Activated CD4-positive, alpha-beta T cell treated with anti-CD3 and anti-CD28 coated beads for 36 hours (primary cell): ENCODE results near the gene PPT1. TPM values are rescaled to one million over a fixed set of nuclear protein-coding genes. Genes with fewer than 3 reads are reported as not detected.

ENCODE experiments used
- ATAC-seq: fragments of 200-7000 bp; cut with Tn5 transposase; one replicate; pipeline ENCODE4 v1.10.0; 2021; ENCODE audit warnings: mild to moderate bottlenecking, moderate library complexity
- CTCF ChIA-PET: fragments of 350-600 bp; sonication (Branson Sonifier 250); formaldehyde crosslinking; loops from one replicate; lab custom pipeline; 2021; ENCODE audit warnings: antibody characterized with exemption; lab: Charles Lee
- POLR2A ChIA-PET: fragments of 350-600 bp; sonication (Branson Sonifier 250); formaldehyde crosslinking; loops from one replicate; lab custom pipeline; 2021; ENCODE audit warnings: antibody characterized with exemption, inconsistent platforms; lab: Charles Lee
- DNase-seq: peaks from one replicate; pipeline ENCODE4 v3.0.0-alpha.2; 2020
- H3K27ac Mint-ChIP-seq: one replicate; pipeline ENCODE4 v1.8.0; 2021; ENCODE audit warnings: mixed read lengths
- H3K27me3 Mint-ChIP-seq: one replicate; pipeline ENCODE4 v1.8.0; 2021; ENCODE audit warnings: mixed read lengths
- H3K36me3 Mint-ChIP-seq: one replicate; pipeline ENCODE4 v1.8.0; 2021; ENCODE audit warnings: low read depth, mixed read lengths
- H3K4me1 Mint-ChIP-seq: one replicate; pipeline ENCODE4 v1.8.0; 2021; ENCODE audit warnings: mixed read lengths
- H3K4me3 Mint-ChIP-seq: one replicate; pipeline ENCODE4 v1.8.0; 2021; ENCODE audit warnings: mild to moderate bottlenecking, moderate library complexity, mixed read lengths
- H3K9me3 Mint-ChIP-seq: one replicate; pipeline ENCODE4 v1.8.0; 2021; ENCODE audit warnings: low read depth, mixed read lengths
- intact Hi-C, 2 experiments: fragments of 100-400 bp; cut with DNase I in 1 of 2; cut with micrococcal nuclease in 1 of 2; formaldehyde crosslinking; loops; one replicate each; pipeline versions ENCODE4 v1.14.2 to v1.15.1; 2022 to 2024; cut with DNase I, micrococcal nuclease
- total RNA-seq, 2 experiments: library from RNA; stranded (reverse); gene quantifications; one replicate each; pipeline ENCODE4 v1.2.3, GENCODE V29; 2021

PPT1 gene
- 10 to 100 TPM; 75.4 to 77.4 TPM for total RNA-seq

GRCh38 chr1:40096977-40097782, at the start of gene PPT1:
Gene PPT1, minus strand, starts transcription at chr1:40097252. Its CDS starts 14 bp downstream, at chr1:40097238.
- CTCF ChIA-PET: interaction anchor here (1.2 to 1.6 kb wide), 2 partner anchors 56 to 307 kb away, joined by 3 read pairs; no protein-coding TSS in a partner anchor
- intact Hi-C loops: loop anchor here in 1 of 2 experiments (1.0 to 2.0 kb wide), 3 partner anchors 56 to 218 kb away; partner anchors contain the start of genes CAP1 and RLF

GRCh38 chr1:40143891-40144575, 47.0 kb upstream of the PPT1 start:
- no peaks in the 10 kb centered on the region for H3K9me3 Mint-ChIP-seq
- no peak overlapping the region for H3K4me3 Mint-ChIP-seq
- intact Hi-C loops: loop anchor here (1.0 to 5.0 kb wide), 8 partner anchors 171 to 808 kb away; partner anchors contain the start of gene RIMS3 (in 1 of the 2)
- no peak overlapping the region for H3K27ac Mint-ChIP-seq
- peak; percentile 67 for DNase-seq
- peak; percentile 86 for ATAC-seq
- ChIA-PET CTCF (interaction anchor here (0.5 to 4.9 kb wide), 51 partner anchors 10 to 564 kb away, joined by 3 to 60 read pairs (median 4); partner anchors contain the start of genes COL9A2, ZMPSTE24 and ZNF684), POLR2A (interaction anchor here (1.2 to 1.3 kb wide), 2 partner anchors 233 to 261 kb away, joined by 4 read pairs; no protein-coding TSS in a partner anchor)
- H3K27me3 Mint-ChIP-seq: peaks cover 22% of the 10 kb centered on the region
- peaks cover 10% of the 10 kb centered on the region for H3K4me1 Mint-ChIP-seq
- H3K36me3 Mint-ChIP-seq: no peaks in the 10 kb centered on the region

More at GRCh38 chr1:40096977-40097782, at the start of gene PPT1:
- Mint-ChIP-seq H3K27ac (peak within 1 kb of the TSS; percentile 91), H3K36me3 (peaks cover 17% of the 10 kb centered on the region), H3K27me3 (peaks cover 4% of the 10 kb centered on the region), H3K4me3 (peak within 1 kb of the TSS; percentile 90), H3K9me3 (peaks cover 2% of the 10 kb centered on the region), H3K4me1 (peaks cover 37% of the 10 kb centered on the region)
- POLR2A ChIA-PET: no interaction called here
- peak; percentile 91 for DNase-seq
- peak; percentile 96 for ATAC-seq

- Mint-ChIP-seq H3K36me3 (no peaks in the 10 kb centered on the region), H3K9me3 (no peaks in the 10 kb centered on the region), H3K4me3 (no peak overlapping the region), H3K4me1 (peaks cover 3% of the 10 kb centered on the region), H3K27me3 (peaks cover 14% of the 10 kb centered on the region), H3K27ac (no peak overlapping the region)
- CTCF ChIA-PET: interaction anchor here (0.7 to 4.9 kb wide), 8 partner anchors 12 to 210 kb away, joined by 3 to 60 read pairs (median 4); no protein-coding TSS in a partner anchor
- ATAC-seq (no peak), DNase-seq (no peak)
- intact Hi-C loops: loop anchor here in 1 of 2 experiments (5.0 kb wide), 3 partner anchors 525 to 810 kb away; partner anchors contain the start of gene RIMS3
- POLR2A ChIA-PET: no interaction called here
These were observed 45.0 kb upstream of the PPT1 start for GRCh38 chr1:40141878-40142535.

GRCh38 chr1:40140211-40140973, 43.3 kb upstream of the PPT1 start:
- Mint-ChIP-seq H3K27ac (no peak overlapping the region), H3K36me3 (no peaks in the 10 kb centered on the region), H3K27me3 (peaks cover 9% of the 10 kb centered on the region), H3K4me3 (no peak overlapping the region), H3K9me3 (no peaks in the 10 kb centered on the region), H3K4me1 (peaks cover 3% of the 10 kb centered on the region)
- no peak for DNase-seq
- ChIA-PET POLR2A (no interaction called here), CTCF (interaction anchor here (0.6 to 2.1 kb wide), 6 partner anchors 11 to 208 kb away, joined by 3 to 11 read pairs (median 3); no protein-coding TSS in a partner anchor)
- no peak for ATAC-seq
- intact Hi-C loops: loop anchor here in 1 of 2 experiments (5.0 kb wide), 3 partner anchors 527 to 812 kb away; partner anchors contain the start of gene RIMS3

- Mint-ChIP-seq H3K9me3 (no peaks in the 10 kb centered on the region), H3K27me3 (peaks cover 5% of the 10 kb centered on the region), H3K36me3 (no peaks in the 10 kb centered on the region), H3K4me1 (no peaks in the 10 kb centered on the region), H3K27ac (no peak overlapping the region), H3K4me3 (no peak overlapping the region)
- intact Hi-C loops: no loop called here
- POLR2A ChIA-PET: interaction anchor here (0.6 kb wide), 1 partner anchor 243 kb away, joined by 3 read pairs; no protein-coding TSS in a partner anchor
- DNase-seq (no peak), ATAC-seq (no peak)
- CTCF ChIA-PET: interaction anchor here (3.8 kb wide), 1 partner anchor 10 kb away, joined by 14 read pairs; no protein-coding TSS in a partner anchor
These were observed 36.8 kb upstream of the PPT1 start for GRCh38 chr1:40133839-40134238.

- DNase-seq (no peak), ATAC-seq (no peak)
- H3K4me3 Mint-ChIP-seq: no peak overlapping the region
- H3K36me3 Mint-ChIP-seq: no peaks in the 10 kb centered on the region
- H3K27me3 Mint-ChIP-seq: peaks cover 6% of the 10 kb centered on the region
- H3K9me3 Mint-ChIP-seq: no peaks in the 10 kb centered on the region
- POLR2A ChIA-PET: interaction anchor here (0.6 kb wide), 1 partner anchor 242 kb away, joined by 3 read pairs; no protein-coding TSS in a partner anchor
- H3K4me1 Mint-ChIP-seq: no peaks in the 10 kb centered on the region
- intact Hi-C loops: no loop called here
- CTCF ChIA-PET: interaction anchor here (0.6 to 3.8 kb wide), 2 partner anchors 11 to 52 kb away, joined by 3 to 14 read pairs; no protein-coding TSS in a partner anchor
- H3K27ac Mint-ChIP-seq: no peak overlapping the region
These were observed 36.2 kb upstream of the PPT1 start for GRCh38 chr1:40133312-40133665.

GRCh38 chr1:40132383-40133311, 35.6 kb upstream of the PPT1 start:
- no peak for DNase-seq
- Mint-ChIP-seq H3K4me1 (no peaks in the 10 kb centered on the region), H3K27ac (no peak overlapping the region), H3K4me3 (no peak overlapping the region), H3K36me3 (no peaks in the 10 kb centered on the region), H3K9me3 (no peaks in the 10 kb centered on the region), H3K27me3 (peaks cover 6% of the 10 kb centered on the region)
- ChIA-PET CTCF (interaction anchor here (0.6 to 3.8 kb wide), 2 partner anchors 12 to 52 kb away, joined by 3 to 14 read pairs; no protein-coding TSS in a partner anchor), POLR2A (no interaction called here)
- intact Hi-C loops: no loop called here
- no peak for ATAC-seq

- no peak for DNase-seq
- intact Hi-C loops: no loop called here
- ChIA-PET CTCF (interaction anchor here (1.0 to 1.5 kb wide), 2 partner anchors 22 to 208 kb away, joined by 3 to 5 read pairs; no protein-coding TSS in a partner anchor), POLR2A (no interaction called here)
- Mint-ChIP-seq H3K27me3 (peaks cover 6% of the 10 kb centered on the region), H3K4me3 (no peak overlapping the region), H3K27ac (no peak overlapping the region), H3K4me1 (no peaks in the 10 kb centered on the region), H3K9me3 (no peaks in the 10 kb centered on the region), H3K36me3 (no peaks in the 10 kb centered on the region)
- no peak for ATAC-seq
These were observed 33.8 kb upstream of the PPT1 start for GRCh38 chr1:40130892-40131291.

GRCh38 chr1:40122855-40123254, 25.8 kb upstream of the PPT1 start:
- CTCF ChIA-PET: interaction anchor here (0.5 to 0.6 kb wide), 2 partner anchors 31 to 275 kb away, joined by 3 to 4 read pairs; no protein-coding TSS in a partner anchor

More at GRCh38 chr1:40122855-40123254, 25.8 kb upstream of the PPT1 start:
- Mint-ChIP-seq H3K27ac (no peak overlapping the region), H3K4me3 (no peak overlapping the region), H3K36me3 (no peaks in the 10 kb centered on the region), H3K27me3 (no peaks in the 10 kb centered on the region), H3K4me1 (no peaks in the 10 kb centered on the region), H3K9me3 (no peaks in the 10 kb centered on the region)
- DNase-seq (no peak), ATAC-seq (no peak)
- intact Hi-C loops: no loop called here
- POLR2A ChIA-PET: no interaction called here
